ENCODE results near the gene CRYL1.
A peak's percentile ranks its signal among the peaks of the same experiment; 100 is the strongest.

CRYL1 gene

GRCh38 chr13:20491926-20492435 is 33.7 kb downstream of the CRYL1 start:
- DNase-seq = no peak

DNA sequence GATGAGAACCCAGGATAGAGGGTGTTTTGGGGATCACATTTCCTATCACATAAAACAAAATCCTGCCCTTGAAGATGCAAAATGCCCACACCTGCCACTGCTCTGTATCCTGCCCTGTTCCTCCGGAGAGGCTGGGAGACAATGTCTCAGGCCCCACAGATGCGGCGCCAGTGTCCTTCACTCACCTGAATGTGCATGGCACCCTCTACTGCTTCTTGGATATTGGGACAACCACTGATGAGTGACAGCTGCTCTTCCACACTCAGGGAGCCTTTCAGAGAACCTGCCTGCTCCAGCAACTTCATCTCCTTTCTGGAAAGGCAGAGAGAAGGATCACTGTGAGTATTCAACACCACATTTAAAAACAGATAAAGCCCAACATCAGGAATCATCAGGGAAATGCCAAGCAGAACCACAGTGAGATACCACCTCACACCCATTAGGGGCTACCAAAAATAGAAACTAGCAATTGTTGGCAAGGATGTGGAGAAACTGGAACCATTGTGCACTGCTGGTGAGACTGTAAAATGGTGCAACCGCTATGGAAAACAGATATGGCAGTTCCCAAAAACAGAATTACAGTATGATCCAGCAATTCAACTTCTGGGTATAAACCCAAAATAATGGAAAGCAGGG is 36.4 kb downstream of the CRYL1 start:
- DNase-seq = peak; percentile 10

DNA sequence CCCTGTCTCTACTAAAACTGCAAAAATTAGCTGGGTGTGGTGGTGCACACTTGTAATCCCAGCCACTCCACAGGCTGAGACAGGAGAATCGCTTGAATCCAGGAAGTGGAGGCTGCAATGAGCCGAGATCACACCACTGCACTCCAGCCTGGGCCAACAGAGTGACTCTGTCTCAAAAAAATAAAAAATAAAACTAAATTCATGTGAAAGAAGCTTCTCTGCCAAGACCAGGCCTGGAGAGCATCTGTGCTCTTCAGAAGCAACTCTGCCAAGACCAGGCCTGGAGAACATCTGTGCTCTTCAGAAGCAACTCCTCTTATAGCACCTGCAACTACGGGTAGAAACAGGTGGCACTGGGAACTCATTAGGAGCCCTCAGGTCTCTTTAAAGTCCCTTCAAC is 37.7 kb downstream of the CRYL1 start:
- DNase-seq = no peak

DNA sequence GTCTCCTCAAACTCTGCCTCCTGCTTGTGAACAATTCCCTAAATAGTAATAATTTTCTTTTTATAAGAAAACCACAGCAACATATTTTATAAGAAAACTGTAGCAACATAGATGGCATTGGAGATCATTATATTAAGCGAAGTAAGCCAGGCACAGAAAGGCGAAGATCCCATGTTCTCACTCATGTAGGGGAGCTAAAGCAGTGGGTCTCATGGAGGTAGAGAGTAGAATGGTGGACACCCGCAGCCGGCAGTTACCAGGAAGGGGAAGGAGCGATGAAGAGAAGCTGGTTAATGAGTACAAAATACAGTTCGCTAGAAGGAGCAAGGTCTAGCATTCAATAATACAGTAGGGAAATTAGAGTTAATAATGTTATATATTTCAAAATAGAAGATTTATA is 42.9 kb downstream of the CRYL1 start:
- no peak for DNase-seq

GRCh38 chr13:20482275-20482761 is 43.3 kb downstream of the CRYL1 start:
- no peak for DNase-seq

- DNase-seq = no peak
Measured at GRCh38 chr13:20477394-20477793, 48.3 kb downstream of the CRYL1 start.

GRCh38 chr13:20475927-20476691 is 49.5 kb downstream of the CRYL1 start:
- DNase-seq = no peak

DNA sequence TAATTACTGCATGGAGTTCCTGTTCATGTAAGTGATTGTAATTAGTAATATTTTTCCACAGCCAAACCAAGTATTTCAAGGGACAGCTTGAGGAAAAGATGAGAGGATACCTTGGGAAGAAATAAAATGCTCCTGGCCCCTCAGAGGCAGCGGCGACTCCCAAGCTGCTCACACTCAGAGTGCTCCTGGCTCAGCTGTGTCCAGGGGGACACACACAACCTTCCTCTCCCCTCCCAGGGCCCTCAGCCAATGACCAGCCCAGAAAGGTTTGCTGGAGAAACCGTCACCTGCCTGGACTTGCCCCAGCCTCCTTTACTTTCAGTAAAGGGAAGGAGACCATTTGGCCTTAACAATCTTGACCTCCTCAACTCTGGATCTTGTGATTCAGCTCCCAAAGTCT is 51.1 kb downstream of the CRYL1 start:
- no peak for DNase-seq

GRCh38 chr13:20473888-20474287 is 51.8 kb downstream of the CRYL1 start:
- DNase-seq = no peak

GRCh38 chr13:20473139-20473538 is 52.5 kb downstream of the CRYL1 start:
- DNase-seq = no peak

GRCh38 chr13:20472531-20472930 is 53.1 kb downstream of the CRYL1 start:
- DNase-seq = no peak

- no peak for DNase-seq
Measured at GRCh38 chr13:20470136-20470535, 55.5 kb downstream of the CRYL1 start.

DNA sequence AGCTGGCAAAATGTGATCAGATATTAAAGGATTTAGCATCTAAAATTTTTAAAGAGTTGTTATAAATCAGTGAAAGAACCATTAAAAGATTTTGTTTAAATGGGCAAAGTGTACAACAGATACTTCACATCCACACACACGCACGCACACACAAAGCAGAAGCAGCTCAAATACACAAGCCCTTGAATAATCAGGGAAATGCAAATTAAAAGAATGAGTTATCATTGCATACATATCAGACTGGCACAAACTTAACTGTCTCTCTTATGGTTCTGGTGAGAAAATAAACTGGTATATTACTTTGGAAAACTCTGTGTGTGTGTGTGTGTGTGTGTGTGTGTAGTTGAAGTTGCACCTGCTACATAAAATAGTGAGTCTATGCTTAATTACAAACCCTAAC is 59.3 kb downstream of the CRYL1 start:
- no peak for DNase-seq

GRCh38 chr13:20465218-20465879 is 60.3 kb downstream of the CRYL1 start:
- DNase-seq = no peak

- DNase-seq = no peak
Measured at GRCh38 chr13:20462921-20463320, 62.7 kb downstream of the CRYL1 start.

DNA sequence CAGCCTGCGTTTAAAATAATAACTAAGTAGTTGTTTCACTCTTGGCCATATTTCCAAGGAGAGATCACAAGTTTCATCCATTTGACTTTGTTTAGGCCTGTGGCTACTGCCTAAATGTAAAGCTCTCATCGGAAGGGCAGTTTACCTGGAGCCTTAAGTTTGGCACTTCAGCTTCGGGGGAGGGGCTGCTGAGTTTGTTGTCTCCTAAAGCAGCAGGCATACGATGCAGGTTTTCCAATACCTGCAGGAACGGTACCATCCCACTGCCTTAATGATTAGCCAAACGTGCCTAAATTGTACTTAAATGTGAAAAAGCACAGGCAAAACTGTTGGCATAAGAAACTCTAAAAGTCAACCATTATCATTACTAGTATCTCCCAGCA is 63.1 kb downstream of the CRYL1 start:
- no peak for DNase-seq

DNA sequence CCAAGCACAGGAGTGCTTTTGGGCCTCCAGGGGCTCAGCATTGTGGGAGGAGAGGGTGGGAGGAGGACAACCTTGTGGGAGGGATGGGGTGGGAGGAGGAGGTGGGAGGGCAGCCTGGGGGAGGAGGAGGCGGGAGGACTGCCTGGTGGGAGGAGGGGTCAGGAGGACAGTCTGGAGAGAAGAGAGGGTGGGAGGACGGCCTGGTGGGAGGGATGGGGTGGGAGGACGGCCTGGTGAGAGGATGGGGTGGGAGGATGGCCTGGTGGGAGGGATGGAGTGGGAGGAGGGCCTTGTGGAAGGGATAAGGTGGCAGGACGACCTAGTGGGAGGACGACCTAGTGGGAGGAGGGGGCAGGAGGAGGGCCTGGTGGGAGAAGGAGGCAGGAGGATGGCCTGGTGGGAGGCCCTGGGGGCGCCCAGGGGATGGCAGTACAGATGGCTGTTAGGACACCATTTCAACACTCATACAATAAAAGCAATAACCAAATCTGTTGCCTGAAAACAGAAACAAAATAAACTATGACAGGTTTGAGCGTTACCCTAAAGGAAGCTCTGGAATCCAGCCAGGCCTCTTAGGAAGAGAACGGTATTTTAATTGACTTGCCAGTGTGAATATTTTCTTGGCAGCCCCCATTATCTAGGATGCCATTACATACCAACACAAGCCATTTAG is 63.7 kb downstream of the CRYL1 start:
- DNase-seq = no peak

DNA sequence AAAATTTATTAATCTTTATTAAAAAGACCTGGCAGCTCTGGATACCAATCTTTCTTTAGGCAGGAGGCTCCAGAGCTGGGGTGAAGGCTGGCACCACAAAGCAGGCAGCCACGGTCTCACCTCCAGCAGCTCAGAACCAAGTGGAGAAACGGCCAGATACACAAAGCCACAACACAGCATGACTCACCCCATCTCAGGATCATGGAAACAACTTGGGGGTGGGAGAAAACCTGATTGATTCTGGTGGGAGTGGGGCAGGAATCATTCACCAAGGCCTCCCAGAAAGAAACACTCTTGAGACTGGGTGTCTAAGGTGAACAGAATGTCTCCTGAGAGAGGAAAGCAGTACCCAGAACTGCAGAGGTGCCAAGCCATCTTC is 64.2 kb downstream of the CRYL1 start:
- peak; percentile 59 for DNase-seq

DNA sequence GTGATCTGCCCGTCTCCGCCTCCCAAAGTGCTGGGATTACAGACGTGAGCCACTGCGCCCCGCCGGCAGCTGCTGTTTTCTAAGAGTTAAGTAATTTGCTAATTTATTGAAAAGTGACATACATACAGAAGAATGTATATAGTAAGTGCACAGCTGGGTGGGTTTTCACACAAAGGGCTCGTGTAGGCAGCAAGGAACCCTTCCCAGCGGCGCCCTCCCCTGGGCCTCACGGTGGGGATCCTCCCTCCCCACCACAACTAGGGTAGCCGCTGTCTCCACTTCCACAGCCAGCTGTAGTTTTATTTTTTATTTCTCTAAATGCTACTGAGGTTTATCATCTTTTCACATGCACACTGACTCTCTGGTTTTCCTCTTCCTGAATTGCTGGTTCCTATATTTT is 64.9 kb downstream of the CRYL1 start:
- DNase-seq = no peak

DNA sequence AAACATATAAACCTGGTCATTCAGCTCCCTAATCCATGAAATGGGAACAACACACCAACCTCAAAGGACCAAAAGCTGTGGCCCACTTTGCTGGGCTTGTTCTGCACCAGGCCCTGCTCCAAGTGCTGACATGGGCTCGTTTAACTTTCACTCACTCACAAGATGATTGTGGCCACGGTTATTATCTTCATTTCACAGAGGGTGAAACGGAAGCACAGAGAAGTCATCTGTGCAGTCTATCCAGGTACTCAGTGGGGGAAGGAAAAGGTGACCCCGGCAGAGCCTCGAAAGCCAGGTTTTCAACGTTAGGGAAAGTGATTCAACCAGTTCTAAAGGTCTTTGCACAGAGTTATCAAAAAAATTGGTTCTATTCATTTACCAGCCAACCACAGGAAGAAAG is 68.0 kb downstream of the CRYL1 start:
- no peak for DNase-seq

- DNase-seq = no peak
Measured at GRCh38 chr13:20456737-20457136, 68.9 kb downstream of the CRYL1 start.

- DNase-seq = no peak
Measured at GRCh38 chr13:20451397-20451796, 74.3 kb downstream of the CRYL1 start.

DNA sequence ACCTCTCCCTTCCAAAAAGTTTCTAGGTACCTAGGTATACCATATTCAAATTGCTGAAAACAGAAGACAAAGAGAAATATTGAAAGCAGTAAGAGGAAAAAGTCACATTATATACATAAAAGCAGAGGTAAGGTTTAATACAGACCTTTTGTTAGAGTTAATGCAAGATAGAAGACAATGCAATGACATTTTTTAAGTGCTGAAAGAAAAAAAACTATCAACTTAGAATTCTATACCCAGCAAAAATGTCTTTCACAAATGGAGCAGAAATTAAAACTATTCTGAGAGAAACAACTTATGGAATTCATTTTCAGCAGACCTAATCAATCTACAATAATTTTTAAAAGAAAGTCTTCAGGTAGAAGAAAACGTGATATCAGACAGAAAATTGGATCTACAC is 77.2 kb downstream of the CRYL1 start:
- DNase-seq = no peak
